HEK293 (cell line): Measurements from ENCODE around the gene TTYH2.

ENCODE experiments used
- CTCF ChIA-PET: fragments of 350-600 bp; formaldehyde crosslinking; extraction: SDS; loops from one replicate; lab custom pipeline; 2021; ENCODE audit warnings: antibody characterized with exemption; lab: Yijun Ruan, JAX
- POLR2A ChIA-PET: fragments of 300-600 bp; formaldehyde crosslinking; extraction: SDS; loops from one replicate; lab custom pipeline; 2020; ENCODE audit warnings: antibody characterized with exemption, inconsistent platforms; lab: Yijun Ruan, JAX
- H3K27ac ChIP-seq: fragments of 200-500 bp; sonication (Bioruptor generic); 2 replicates; pipeline ENCODE4 v1.5.1; 2014; ENCODE audit warnings: low read depth, low read length, control low read depth, inconsistent platforms; ENCODE audit errors: extremely low read depth
- H3K36me3 ChIP-seq, 2 experiments: fragments of 200-500 bp in 1 of 2; sonication (Bioruptor generic) in 1 of 2; 1 replicate in 1 of 2; 2 replicates in 1 of 2; pipeline ENCODE4 v1.5.1; 2014 to 2017; ENCODE audit warnings: inconsistent platforms in 2 of 2, low read length in 2 of 2; ENCODE audit not compliant: control insufficient read depth in 2 of 2, insufficient read depth in 1 of 2
- H3K4me1 ChIP-seq: fragments of 200-500 bp; sonication (Bioruptor generic); 2 replicates; pipeline ENCODE4 v1.5.1; 2014; ENCODE audit warnings: mild to moderate bottlenecking, low read length, inconsistent platforms; ENCODE audit not compliant: control insufficient read depth, insufficient read depth
- H3K4me3 ChIP-seq: 2 replicates; pipeline ENCODE4 v1.5.1; 2011; ENCODE audit warnings: low read depth, mild to moderate bottlenecking, control low read depth, low read length, moderate library complexity
- H3K9me3 ChIP-seq: fragments of 200-500 bp; sonication (Bioruptor generic); 2 replicates; pipeline ENCODE4 v1.5.1; 2014; ENCODE audit warnings: low read depth, low read length, inconsistent platforms; ENCODE audit not compliant: control insufficient read depth, insufficient read depth
- HOXC10 ChIP-seq: sonication (generic); formaldehyde crosslinking; IDR thresholded peaks from 2 replicates; pipeline ENCODE4 v1.8.1; 2023; ENCODE audit warnings: mild to moderate bottlenecking, missing genetic modification reagents
- OSR2 ChIP-seq: fragments of 450-650 bp; formaldehyde crosslinking; IDR thresholded peaks from 2 replicates; pipeline ENCODE4 v1.5.1; 2016; ENCODE audit warnings: missing biosample characterization, missing genetic modification characterization
- SP7 ChIP-seq: fragments of 450-650 bp; formaldehyde crosslinking; IDR thresholded peaks from 2 replicates; pipeline ENCODE4 v1.5.1; 2016; ENCODE audit warnings: missing biosample characterization, missing genetic modification characterization
- YY1 ChIP-seq: fragments of 450-650 bp; formaldehyde crosslinking; IDR thresholded peaks from 2 replicates; pipeline ENCODE4 v1.5.1; 2018; ENCODE audit warnings: missing biosample characterization, missing genetic modification characterization
- ZNF48 ChIP-seq: fragments of 450-650 bp; formaldehyde crosslinking; IDR thresholded peaks from 2 replicates; pipeline ENCODE4 v1.5.1; 2016; ENCODE audit warnings: missing biosample characterization, missing genetic modification characterization
- ZNF529 ChIP-seq: fragments of 450-650 bp; formaldehyde crosslinking; IDR thresholded peaks from 2 replicates; pipeline ENCODE4 v1.5.1; 2017; ENCODE audit warnings: missing genetic modification characterization, missing biosample characterization; ENCODE audit not compliant: insufficient replicate concordance
- ZNF626 ChIP-seq: fragments of 450-650 bp; sonication (Bioruptor Pico); formaldehyde crosslinking; IDR thresholded peaks from 2 replicates; pipeline ENCODE4 v1.5.1; 2018; ENCODE audit warnings: missing biosample characterization, missing genetic modification characterization, inconsistent platforms
- ZNF645 ChIP-seq: fragments of 450-650 bp; formaldehyde crosslinking; IDR thresholded peaks from 2 replicates; pipeline ENCODE4; 2016; ENCODE audit warnings: missing biosample characterization, missing genetic modification characterization
- ZNF677 ChIP-seq: fragments of 450-650 bp; IDR thresholded peaks from 2 replicates; pipeline ENCODE4 v1.5.0; 2018; ENCODE audit warnings: missing biosample characterization, mild to moderate bottlenecking, missing genetic modification characterization, moderate library complexity
- ZNF701 ChIP-seq: fragments of 450-650 bp; formaldehyde crosslinking; IDR thresholded peaks from 2 replicates; pipeline ENCODE4 v1.5.1; 2016; ENCODE audit warnings: missing biosample characterization, missing genetic modification characterization

TTYH2 gene

GRCh38 chr17:74309902-74310301 is 96.5 kb downstream of the TTYH2 start:
- no peak for TF ChIP-seq YY1 (tag by site-specific recombination)
- TF ChIP-seq OSR2 (tag by site-specific recombination): no peak
- TF ChIP-seq ZNF48 (tag by site-specific recombination): no peak
- TF ChIP-seq ZNF701 (tag by site-specific recombination): no peak
- no peak for TF ChIP-seq HOXC10 (CRISPR knock-in tag)
- TF ChIP-seq ZNF677: no peak
- no peak for TF ChIP-seq ZNF529 (tag by site-specific recombination)
- no peak for TF ChIP-seq ZNF645
- no peak for TF ChIP-seq SP7 (tag by site-specific recombination)
- TF ChIP-seq ZNF626 (tag by site-specific recombination): no peak
- Histone ChIP-seq H3K4me1 (no peaks in the 10 kb centered on the region), H3K27ac (no peak overlapping the region), H3K9me3 (no peaks in the 10 kb centered on the region), H3K36me3 (no peaks in the 10 kb centered on the region), H3K4me3 (no peak overlapping the region)
- ChIA-PET POLR2A (no interaction called here), CTCF (interaction anchor here (0.7 kb wide), 1 partner anchor 43 kb away, joined by 4 read pairs; no protein-coding TSS in a partner anchor)
